Aorta (tissue), 5 donors: ENCODE data around the gene RAB3D. TPM values are rescaled to one million over a fixed set of nuclear protein-coding genes. Genes with fewer than 3 reads are reported as not detected.
"Not testable (repeated sequence)": the region's sequence is repeated elsewhere in the genome, so short reads cannot be mapped to it uniquely, and the experiment has no call there.

Experiments
- ATAC-seq: fragments of 200-7000 bp; cut with Tn5 transposase; one replicate; pipeline ENCODE4 v1.9.1; 2022; ENCODE audit warnings: moderate library complexity; ENCODE audit not compliant: low FRiP score
- DNase-seq, 2 donors: peaks; one replicate each; pipeline ENCODE4 v3.0.0-alpha.2; 2020
- H3K27ac ChIP-seq, 2 donors: one replicate each; pipeline ENCODE4 v1.5.1; 2013; ENCODE audit warnings: low read length in 2 of 2, mild to moderate bottlenecking in 2 of 2, moderate library complexity in 2 of 2, control low read depth in 1 of 2, inconsistent platforms in 1 of 2, low read depth in 1 of 2
- H3K27me3 ChIP-seq, 2 donors: one replicate each; pipeline ENCODE4 v1.6.1; 2013; ENCODE audit warnings: control low read depth in 1 of 2, low read length in 1 of 2, mild to moderate bottlenecking in 1 of 2, moderate library complexity in 1 of 2; ENCODE audit not compliant: insufficient read depth in 2 of 2, control insufficient read depth in 1 of 2
- H3K36me3 ChIP-seq, 2 donors: one replicate each; pipeline ENCODE4 v1.6.1; 2013; ENCODE audit warnings: control low read depth in 1 of 2, low read length in 1 of 2, mild to moderate bottlenecking in 1 of 2; ENCODE audit not compliant: insufficient read depth in 2 of 2, control insufficient read depth in 1 of 2
- H3K4me1 ChIP-seq, 2 donors: one replicate each; pipeline ENCODE4 v1.6.1; 2013; ENCODE audit warnings: low read length in 2 of 2, control low read depth in 1 of 2, mild to moderate bottlenecking in 1 of 2, moderate library complexity in 1 of 2; ENCODE audit not compliant: insufficient read depth in 2 of 2, control insufficient read depth in 1 of 2
- H3K4me3 ChIP-seq, 2 donors: one replicate each; pipeline ENCODE4 v1.5.1; 2013; ENCODE audit warnings: low read length in 2 of 2, control low read depth in 1 of 2, mild to moderate bottlenecking in 1 of 2
- H3K9me3 ChIP-seq: one replicate; pipeline ENCODE4 v1.6.1; 2013; ENCODE audit warnings: mild to moderate bottlenecking, low read length; ENCODE audit not compliant: control insufficient read depth
- WGBS, 2 donors: extraction: QIAGEN DNeasy Blood & Tissue Kit; methylation state at CpG; one replicate each; pipeline ENCODE4 v1.1.7; 2013; 5-methylcytosine and 5-hydroxymethylcytosine counted together
- intact Hi-C, 2 donors: fragments of 100-400 bp; cut with DNase I; formaldehyde crosslinking; loops; one replicate each; pipeline versions ENCODE4 v1.14.2 to v1.15.0; 2022
- polyA plus RNA-seq, 2 donors: library from polyadenylated mRNA; stranded (reverse); fragments of 200-250 nt; gene quantifications; one replicate each; pipeline ENCODE4 v1.2.3, GENCODE V29; 2013
- total RNA-seq, 2 donors: library from RNA; stranded (reverse); fragmentation: NEBNext Ultra II Directional; extraction: Animal tissue kit (Norgen Biotek cat#: 25700); gene quantifications; one replicate each; pipeline ENCODE4 v1.2.1, GENCODE V29; 2021
- donor health status: healthy with polysubstance abuse.
- donor health status: Bipolar disorder and iron deficiency.
- donor health status: DM: no; HTN: no; CAD: no.
- donor health status: DM: no; HTN: no; CAD: no.
- donor health status: DM: yes; HTN: yes; CAD: no.

RAB3D gene
- total and polyA plus RNA-seq, 4 donors = 3.0 to 32.7 (median 16.9) TPM

GRCh38 chr19:11333838-11334237, 5.6 kb downstream of the RAB3D start:
- H3K4me1 ChIP-seq, intact Hi-C loops, H3K36me3 ChIP-seq, H3K4me3 ChIP-seq, H3K9me3 ChIP-seq, H3K27me3 ChIP-seq, ATAC-seq, H3K27ac ChIP-seq, DNase-seq: not testable (repeated sequence)
- 80 to 83% methylated on average over 9 of the region's 9 CpGs for WGBS, 2 donors

- no peak overlapping the region for H3K27ac ChIP-seq
- ATAC-seq = no peak
- DNase-seq = no peak
- H3K36me3 ChIP-seq = peaks cover 0 to 6% of the 10 kb centered on the region in 2 donors
- no peaks in the 10 kb centered on the region for H3K9me3 ChIP-seq
- WGBS, 2 donors = 95 to 98% methylated on average over 5 of the region's 5 CpGs
- intact Hi-C loops = no loop called here
- no peak overlapping the region for H3K4me3 ChIP-seq
- no peaks in the 10 kb centered on the region for H3K4me1 ChIP-seq
- no peaks in the 10 kb centered on the region for H3K27me3 ChIP-seq
Observed at GRCh38 chr19:11332822-11333221, 6.6 kb downstream of the RAB3D start.

- Histone ChIP-seq H3K36me3 (peaks cover 0 to 6% of the 10 kb centered on the region in 2 donors), H3K4me3 (no peak overlapping the region), H3K27me3 (no peaks in the 10 kb centered on the region), H3K4me1 (no peaks in the 10 kb centered on the region), H3K9me3 (no peaks in the 10 kb centered on the region), H3K27ac (no peak overlapping the region)
- ATAC-seq (no peak), DNase-seq (no peak)
- 87 to 90% methylated on average over 4 of the region's 4 CpGs for WGBS, 2 donors
- intact Hi-C loops = no loop called here
Observed at GRCh38 chr19:11331502-11331901, 8.0 kb downstream of the RAB3D start.

GRCh38 chr19:11330127-11330526, 9.3 kb downstream of the RAB3D start:
- 73 to 81% methylated on average over 4 of the region's 4 CpGs for WGBS, 2 donors
- Histone ChIP-seq H3K27ac (no peak overlapping the region), H3K27me3 (no peaks in the 10 kb centered on the region), H3K4me3 (no peak overlapping the region), H3K36me3 (peaks cover 0 to 2% of the 10 kb centered on the region in 2 donors), H3K4me1 (no peaks in the 10 kb centered on the region), H3K9me3 (no peaks in the 10 kb centered on the region)
- intact Hi-C loops = no loop called here
- no peak for DNase-seq
- ATAC-seq = no peak

- intact Hi-C loops = no loop called here
- ATAC-seq (no peak), DNase-seq (no peak)
- H3K27ac ChIP-seq = no peak overlapping the region
- H3K27me3 ChIP-seq = no peaks in the 10 kb centered on the region
- no peaks in the 10 kb centered on the region for H3K36me3 ChIP-seq
- no peak overlapping the region for H3K4me3 ChIP-seq
- H3K4me1 ChIP-seq = no peaks in the 10 kb centered on the region
- 89 to 97% methylated on average over 7 of the region's 7 CpGs for WGBS, 2 donors
- H3K9me3 ChIP-seq = no peaks in the 10 kb centered on the region
Observed at GRCh38 chr19:11325544-11325943, 13.9 kb downstream of the RAB3D start.

- Histone ChIP-seq H3K27ac (no peak overlapping the region), H3K4me3 (no peak overlapping the region), H3K36me3 (no peaks in the 10 kb centered on the region), H3K4me1 (no peaks in the 10 kb centered on the region), H3K27me3 (no peaks in the 10 kb centered on the region), H3K9me3 (no peaks in the 10 kb centered on the region)
- ATAC-seq = no peak
- WGBS, 2 donors = 70 to 73% methylated on average over 17 of the region's 17 CpGs
- DNase-seq = no peak
- intact Hi-C loops = no loop called here
Observed at GRCh38 chr19:11324748-11325389, 14.6 kb downstream of the RAB3D start.

GRCh38 chr19:11324079-11324661, 15.3 kb downstream of the RAB3D start:
- Histone ChIP-seq H3K4me1 (no peaks in the 10 kb centered on the region), H3K36me3 (no peaks in the 10 kb centered on the region), H3K27ac (no peak overlapping the region), H3K4me3 (no peak overlapping the region), H3K9me3 (no peaks in the 10 kb centered on the region), H3K27me3 (no peaks in the 10 kb centered on the region)
- peak; percentile 89 for ATAC-seq
- peak; percentile 82 to 84 for DNase-seq
- intact Hi-C loops = no loop called here
- WGBS, 2 donors = 19 to 32% methylated on average over 10 of the region's 10 CpGs

- WGBS, 2 donors = 72 to 76% methylated on average over 5 of the region's 5 CpGs
- Histone ChIP-seq H3K27ac (no peak overlapping the region), H3K9me3 (no peaks in the 10 kb centered on the region), H3K4me1 (no peaks in the 10 kb centered on the region), H3K27me3 (no peaks in the 10 kb centered on the region), H3K4me3 (no peak overlapping the region), H3K36me3 (no peaks in the 10 kb centered on the region)
- no peak for ATAC-seq
- no peak for DNase-seq
- intact Hi-C loops = no loop called here
Observed at GRCh38 chr19:11323601-11324078, 15.8 kb downstream of the RAB3D start.
